ENCODE results near the gene MIGA2.

- TF ChIP-seq EZH2phosphoT487 (IDR thresholded peaks at IDR 0.05; ENCODE audit: borderline replicate concordance, low read depth, low read length) (no peak), CTCF (conservative IDR thresholded peaks at IDR 0.05; ENCODE audit: low read length) (no peak)
Observed at GRCh38 chr9:129011761-129012181, 24.7 kb upstream of the MIGA2 start.

All from OCI-LY7 (cell line).